ENCODE measurements around the gene CNR2. TPM values are rescaled to one million over a fixed set of nuclear protein-coding genes. Genes with fewer than 3 reads are reported as not detected.

CNR2 gene
- total RNA-seq, 1 donor from 2014 or later: not detected

- Histone ChIP-seq H3K4me1 (ENCODE audit: insufficient read depth, low read length) (no peaks in the 10 kb centered on the region), H2AFZ (ENCODE audit: low read depth, low read length) (peak overlapping the region; percentile 24), H4K20me1 (ENCODE audit: insufficient read depth, low read length) (no peaks in the 10 kb centered on the region), H3K9me3 (ENCODE audit: insufficient read depth, low read depth, low read length) (no peaks in the 10 kb centered on the region), H3K79me2 (ENCODE audit: insufficient read depth, low read length) (no peaks in the 10 kb centered on the region), H3K27ac (ENCODE audit: low read depth, low read length) (no peak overlapping the region), H3K9ac (ENCODE audit: low read length) (no peak overlapping the region), H3K36me3 (ENCODE audit: insufficient read depth, low read length) (no peaks in the 10 kb centered on the region), H3K4me3 (ENCODE audit: insufficient read depth, low read depth, low read length) (no peak overlapping the region), H3K27me3 (ENCODE audit: insufficient read depth, low read length) (no peaks in the 10 kb centered on the region), H3K4me2 (ENCODE audit: low read length) (no peak overlapping the region)
- H3K36me3 Mint-ChIP-seq (ENCODE audit: low read depth, unreplicated experiment): no peaks in the 10 kb centered on the region
- no peaks in the 10 kb centered on the region for H3K9me3 Mint-ChIP-seq (ENCODE audit: unreplicated experiment)
- peak; percentile 38 for DNase-seq (ENCODE audit: low read depth)
- no peak overlapping the region for H3K4me3 Mint-ChIP-seq (ENCODE audit: unreplicated experiment)
- TF ChIP-seq CTCF (IDR thresholded peaks at IDR 0.05; ENCODE audit: insufficient read depth, low read depth, low read length): peak; percentile 57
- no peak for TF ChIP-seq EZH2 (IDR thresholded peaks at IDR 0.05; ENCODE audit: insufficient read depth, low read length)
- H3K27me3 Mint-ChIP-seq (ENCODE audit: low read depth, unreplicated experiment): peaks cover 7% of the 10 kb centered on the region
- H3K27ac Mint-ChIP-seq (ENCODE audit: unreplicated experiment): no peak overlapping the region
- no peaks in the 10 kb centered on the region for H3K4me1 Mint-ChIP-seq (ENCODE audit: low read depth, unreplicated experiment)
- FAIRE-seq: no peak
Observed at GRCh38 chr1:23916209-23917131, 3.3 kb upstream of the CNR2 start.

- no peaks in the 10 kb centered on the region for H3K79me2 ChIP-seq (ENCODE audit: insufficient read depth, low read length)
- Mint-ChIP-seq H3K27ac (ENCODE audit: unreplicated experiment) (no peak overlapping the region), H3K36me3 (ENCODE audit: low read depth, unreplicated experiment) (no peaks in the 10 kb centered on the region), H3K27me3 (ENCODE audit: low read depth, unreplicated experiment) (peaks cover 8% of the 10 kb centered on the region), H3K4me1 (ENCODE audit: low read depth, unreplicated experiment) (no peaks in the 10 kb centered on the region), H3K9me3 (ENCODE audit: unreplicated experiment) (no peaks in the 10 kb centered on the region), H3K4me3 (ENCODE audit: unreplicated experiment) (no peak overlapping the region)
- no peak overlapping the region for H2AFZ ChIP-seq (ENCODE audit: low read depth, low read length)
- TF ChIP-seq EZH2 (IDR thresholded peaks at IDR 0.05; ENCODE audit: insufficient read depth, low read length) (no peak), CTCF (IDR thresholded peaks at IDR 0.05; ENCODE audit: insufficient read depth, low read depth, low read length) (no peak)
- no peak overlapping the region for H3K9ac ChIP-seq (ENCODE audit: low read length)
- H3K4me3 ChIP-seq (ENCODE audit: insufficient read depth, low read depth, low read length): no peak overlapping the region
- no peaks in the 10 kb centered on the region for H3K4me1 ChIP-seq (ENCODE audit: insufficient read depth, low read length)
- no peak for FAIRE-seq
- H3K4me2 ChIP-seq (ENCODE audit: low read length): no peak overlapping the region
- no peaks in the 10 kb centered on the region for H3K27me3 ChIP-seq (ENCODE audit: insufficient read depth, low read length)
- H4K20me1 ChIP-seq (ENCODE audit: insufficient read depth, low read length): no peaks in the 10 kb centered on the region
- no peak for DNase-seq (ENCODE audit: low read depth)
- no peaks in the 10 kb centered on the region for H3K9me3 ChIP-seq (ENCODE audit: insufficient read depth, low read depth, low read length)
- H3K36me3 ChIP-seq (ENCODE audit: insufficient read depth, low read length): no peaks in the 10 kb centered on the region
- H3K27ac ChIP-seq (ENCODE audit: low read depth, low read length): no peak overlapping the region
Observed at GRCh38 chr1:23915466-23915865, 2.3 kb upstream of the CNR2 start.

- FAIRE-seq: no peak
- H3K27ac ChIP-seq (ENCODE audit: low read depth, low read length): no peak overlapping the region
- H3K27me3 ChIP-seq (ENCODE audit: insufficient read depth, low read length): no peaks in the 10 kb centered on the region
- H3K36me3 ChIP-seq (ENCODE audit: insufficient read depth, low read length): no peaks in the 10 kb centered on the region
- H3K4me1 Mint-ChIP-seq (ENCODE audit: low read depth, unreplicated experiment): no peaks in the 10 kb centered on the region
- H3K9me3 Mint-ChIP-seq (ENCODE audit: unreplicated experiment): no peaks in the 10 kb centered on the region
- no peaks in the 10 kb centered on the region for H3K36me3 Mint-ChIP-seq (ENCODE audit: low read depth, unreplicated experiment)
- no peaks in the 10 kb centered on the region for H4K20me1 ChIP-seq (ENCODE audit: insufficient read depth, low read length)
- no peak for DNase-seq (ENCODE audit: low read depth)
- H3K27me3 Mint-ChIP-seq (ENCODE audit: low read depth, unreplicated experiment): peaks cover 11% of the 10 kb centered on the region
- no peaks in the 10 kb centered on the region for H3K4me1 ChIP-seq (ENCODE audit: insufficient read depth, low read length)
- no peak overlapping the region for H3K9ac ChIP-seq (ENCODE audit: low read length)
- H3K9me3 ChIP-seq (ENCODE audit: insufficient read depth, low read depth, low read length): no peaks in the 10 kb centered on the region
- no peaks in the 10 kb centered on the region for H3K79me2 ChIP-seq (ENCODE audit: insufficient read depth, low read length)
- no peak for TF ChIP-seq EZH2 (IDR thresholded peaks at IDR 0.05; ENCODE audit: insufficient read depth, low read length)
- H3K4me2 ChIP-seq (ENCODE audit: low read length): no peak overlapping the region
- no peak overlapping the region for H3K4me3 Mint-ChIP-seq (ENCODE audit: unreplicated experiment)
- H3K27ac Mint-ChIP-seq (ENCODE audit: unreplicated experiment): no peak overlapping the region
- H3K4me3 ChIP-seq (ENCODE audit: insufficient read depth, low read depth, low read length): no peak overlapping the region
- H2AFZ ChIP-seq (ENCODE audit: low read depth, low read length): no peak overlapping the region
Observed at GRCh38 chr1:23914921-23915320, 1.8 kb upstream of the CNR2 start.

Measured in astrocyte (in vitro differentiated cells and primary cell).